ENCODE measurements around the gene OR6B1.
"Not testable (repeated sequence)": the region's sequence is repeated elsewhere in the genome, so short reads cannot be mapped to it uniquely, and the experiment has no call there.

The OR6B1 gene

DNA sequence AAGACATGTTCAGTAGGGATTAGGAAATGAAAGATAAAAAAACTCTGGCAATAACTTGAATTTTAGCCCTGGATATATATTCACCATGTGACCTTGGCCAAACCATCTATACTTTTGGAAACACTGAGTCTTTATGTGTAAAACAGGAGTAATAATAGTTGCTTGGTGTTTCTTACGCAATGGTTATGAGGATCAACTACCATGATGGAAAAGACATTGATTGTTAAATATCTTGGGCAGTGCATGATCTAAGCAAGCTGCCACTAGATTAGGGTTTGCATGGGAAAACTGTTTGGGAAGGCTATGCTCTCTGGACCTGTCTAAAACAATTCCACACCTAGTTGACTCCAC is 6.5 kb downstream of the OR6B1 start:
- no peak for DNase-seq

GRCh38 chr7:144009361-144009760 is 9.2 kb downstream of the OR6B1 start:
- no peak for DNase-seq

DNA sequence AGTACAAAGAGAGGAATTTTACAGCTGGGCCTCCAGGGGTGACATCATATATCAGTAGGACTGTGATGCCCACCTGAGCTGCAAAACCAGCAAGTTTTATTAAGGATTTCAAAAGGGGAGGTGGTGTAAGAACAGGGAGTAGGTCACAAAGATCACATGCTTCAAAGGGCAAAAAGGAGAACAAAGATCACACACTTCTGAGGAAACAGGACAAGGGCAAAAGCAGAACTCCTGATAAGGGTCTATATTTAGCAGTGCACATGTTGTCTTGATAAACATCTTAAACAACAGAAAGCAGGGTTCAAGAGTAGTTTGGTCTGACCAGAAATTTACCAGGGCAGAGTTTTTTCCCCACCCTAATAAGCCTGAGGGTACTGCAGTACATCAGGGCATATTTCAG is 9.9 kb downstream of the OR6B1 start:
- DNase-seq: not testable (repeated sequence)

GRCh38 chr7:144010821-144011220 is 10.7 kb downstream of the OR6B1 start:
- DNase-seq: not testable (repeated sequence)

DNA sequence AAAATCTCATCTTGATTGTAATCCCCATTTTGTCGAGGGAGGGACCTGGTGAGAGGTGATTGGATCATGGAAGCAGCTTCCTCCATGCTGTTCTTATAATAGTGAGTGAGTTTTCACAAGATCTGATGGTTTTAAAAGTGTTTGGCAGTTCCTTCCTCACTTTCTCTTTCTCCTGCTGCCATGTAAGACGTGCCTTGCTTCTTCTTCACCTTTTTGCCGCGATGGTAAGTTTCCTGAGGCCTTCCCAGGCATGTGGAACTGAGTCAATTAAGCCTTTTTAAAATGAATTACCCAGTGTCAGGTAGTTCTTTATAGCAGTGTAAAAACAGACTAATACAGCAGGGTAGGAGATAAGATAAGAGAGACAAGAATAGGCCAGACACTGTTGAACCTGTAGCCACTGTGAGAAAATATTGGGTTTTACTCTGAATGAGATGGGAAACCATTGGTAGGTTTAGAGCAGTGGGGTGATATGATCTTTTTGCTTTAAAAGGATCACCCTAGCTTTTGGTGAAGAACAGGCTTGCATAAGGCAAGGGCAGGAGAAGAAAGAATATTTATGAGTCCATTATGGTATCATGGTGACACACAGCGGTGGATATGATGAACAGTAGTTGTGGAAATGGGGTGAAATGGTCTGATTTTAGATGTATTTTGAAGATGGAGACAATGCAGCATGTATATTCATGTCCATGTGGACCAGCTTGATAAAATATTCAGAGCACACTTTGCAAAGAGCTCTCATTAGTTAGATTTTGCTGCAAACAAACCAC is 11.5 kb downstream of the OR6B1 start:
- DNase-seq: no peak

- DNase-seq: no peak
Measured at GRCh38 chr7:144018065-144018464, 17.9 kb downstream of the OR6B1 start.

GRCh38 chr7:144019457-144019856 is 19.3 kb downstream of the OR6B1 start:
- no peak for DNase-seq

DNA sequence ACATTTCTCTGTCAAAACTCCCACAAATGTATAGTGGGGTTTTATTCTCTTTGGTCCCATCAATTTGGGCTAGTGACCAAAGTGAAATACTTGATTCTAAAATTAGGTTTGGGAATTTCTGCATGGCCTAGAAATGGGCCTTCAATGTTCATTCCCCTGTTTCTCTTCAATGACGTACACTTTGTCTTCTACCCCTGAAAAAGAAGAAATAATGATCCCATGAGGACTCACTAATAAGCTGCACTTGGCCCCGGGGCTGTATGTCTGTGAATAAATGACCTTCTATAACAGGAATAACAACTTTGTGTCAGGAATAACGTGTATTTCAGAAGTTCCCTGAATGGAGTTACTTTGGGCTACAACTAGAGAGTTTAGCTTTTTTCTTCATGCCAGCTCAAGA is 20.2 kb downstream of the OR6B1 start:
- DNase-seq: no peak

DNA sequence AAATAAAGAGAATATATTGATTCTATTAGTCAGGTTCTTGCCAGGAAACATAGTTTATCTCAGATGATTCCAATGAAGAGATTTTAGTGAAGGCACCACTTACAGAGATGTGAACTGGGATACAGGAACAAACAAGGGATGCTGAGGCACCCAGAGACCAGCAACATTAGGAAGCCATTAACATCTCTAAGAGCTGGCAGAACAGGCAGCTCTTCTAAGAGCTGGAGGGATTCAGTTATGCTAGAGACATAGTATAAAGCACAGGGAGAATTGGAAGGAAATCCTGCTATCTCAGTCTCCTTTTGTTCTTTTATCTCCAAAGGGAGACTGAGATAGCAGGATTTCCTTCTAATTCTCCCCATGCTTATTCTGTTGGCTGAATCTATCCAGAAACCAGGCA is 22.0 kb downstream of the OR6B1 start:
- no peak for DNase-seq

- DNase-seq: no peak
Measured at GRCh38 chr7:144023171-144023827, 23.2 kb downstream of the OR6B1 start.

DNA sequence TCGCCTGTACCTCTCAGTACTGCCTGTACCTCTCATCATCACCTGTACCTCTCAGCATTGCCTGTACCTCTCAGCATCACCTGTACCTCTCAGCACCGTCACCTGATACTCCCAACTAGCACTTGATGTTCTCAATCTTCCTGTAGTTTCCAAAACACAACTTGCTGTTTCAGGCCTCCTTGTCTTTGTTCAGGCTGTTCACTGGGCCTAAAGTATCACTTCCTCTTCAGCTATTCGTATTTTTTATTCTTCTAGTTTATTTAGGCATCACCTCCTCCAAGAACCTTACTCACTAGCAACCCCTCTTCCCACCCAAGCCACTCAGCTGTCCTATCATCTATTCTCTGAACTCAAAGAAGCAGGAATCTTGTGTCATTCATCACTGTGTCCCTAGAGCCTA is 24.1 kb downstream of the OR6B1 start:
- DNase-seq: no peak

DNA sequence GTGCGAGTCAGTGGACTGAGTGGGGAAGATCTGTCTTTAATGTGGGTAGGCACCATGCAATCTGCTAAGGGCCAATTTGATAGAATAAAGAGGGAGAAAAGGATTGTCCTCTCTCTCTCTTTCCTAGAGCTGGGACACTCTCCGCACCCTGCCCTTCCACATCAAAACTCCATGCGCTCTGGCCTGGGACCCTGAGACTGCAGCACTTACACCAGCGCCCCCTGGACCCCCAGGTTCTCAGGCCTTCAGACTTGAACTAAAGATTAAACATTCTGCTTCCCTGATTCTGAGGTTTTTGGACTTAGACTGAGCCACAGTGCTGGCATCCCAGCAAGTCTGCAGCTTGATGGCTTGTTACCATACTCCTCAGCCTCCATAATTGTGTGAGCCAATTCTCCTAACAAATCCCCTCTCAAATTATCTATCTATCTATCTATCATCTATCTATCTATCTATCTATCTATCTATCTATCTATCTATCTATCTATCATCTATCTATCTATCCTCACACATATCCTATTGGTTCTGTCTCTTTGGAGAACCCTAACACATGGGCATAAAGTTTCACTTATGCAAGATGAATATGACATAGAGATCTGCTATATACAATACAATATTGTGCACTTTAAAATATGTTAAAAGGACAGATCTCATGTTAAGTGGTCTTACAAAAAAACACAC is 26.2 kb downstream of the OR6B1 start:
- no peak for DNase-seq

- DNase-seq: no peak
Measured at GRCh38 chr7:144027070-144027469, 26.9 kb downstream of the OR6B1 start.

GRCh38 chr7:144027974-144028373 is 27.9 kb downstream of the OR6B1 start:
- no peak for DNase-seq

GRCh38 chr7:144028547-144028946 is 28.4 kb downstream of the OR6B1 start:
- DNase-seq: no peak

DNA sequence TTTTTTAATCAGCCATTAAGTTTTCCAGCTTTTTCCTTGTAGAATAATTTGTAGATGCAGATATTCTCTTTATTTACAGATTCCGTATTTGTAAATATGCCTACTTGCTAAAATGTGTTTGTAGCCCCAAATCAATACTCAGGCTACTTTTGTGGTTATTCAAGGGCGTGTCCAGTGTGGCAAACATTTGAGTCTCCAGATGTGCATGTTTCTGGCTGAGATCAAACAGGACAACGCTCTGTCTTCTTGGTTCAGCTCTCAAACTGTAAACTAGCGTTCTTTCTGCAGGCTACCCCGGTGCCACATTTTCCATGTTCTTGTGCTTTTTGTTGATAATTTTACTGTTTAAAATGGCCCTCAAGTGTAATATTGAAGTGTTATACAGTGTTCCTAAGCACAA is 32.4 kb downstream of the OR6B1 start:
- no peak for DNase-seq

GRCh38 chr7:144032985-144033709 is 33.0 kb downstream of the OR6B1 start:
- DNase-seq: no peak

GRCh38 chr7:144035385-144035784 is 35.3 kb downstream of the OR6B1 start:
- no peak for DNase-seq

DNA sequence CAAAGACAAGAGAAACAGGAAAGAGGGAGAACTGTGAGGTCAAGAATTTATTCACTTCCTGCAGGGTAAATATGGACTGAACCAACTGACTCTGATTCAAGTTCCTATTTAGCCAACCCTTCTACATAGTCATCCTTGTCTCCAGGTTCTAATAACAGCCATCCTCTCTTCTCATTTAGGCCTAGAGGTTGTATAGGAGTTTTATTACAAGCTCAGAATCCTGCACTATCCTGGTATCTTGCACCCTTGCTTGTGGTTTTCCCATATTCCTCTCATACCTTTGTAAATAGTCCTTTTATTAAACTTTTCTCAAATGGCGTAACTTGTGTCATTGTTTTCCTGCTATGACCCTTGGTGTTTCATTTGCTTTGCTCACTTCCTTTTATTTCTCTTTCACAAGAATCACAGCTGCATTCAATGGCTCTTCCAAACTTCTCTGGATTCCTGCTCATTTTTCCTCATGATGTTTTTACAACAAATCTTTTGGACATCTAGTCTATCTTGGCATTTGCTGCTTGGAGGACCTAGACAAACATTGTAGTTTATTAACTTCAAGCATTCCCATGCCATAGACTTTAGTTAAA is 36.3 kb downstream of the OR6B1 start:
- no peak for DNase-seq

DNA sequence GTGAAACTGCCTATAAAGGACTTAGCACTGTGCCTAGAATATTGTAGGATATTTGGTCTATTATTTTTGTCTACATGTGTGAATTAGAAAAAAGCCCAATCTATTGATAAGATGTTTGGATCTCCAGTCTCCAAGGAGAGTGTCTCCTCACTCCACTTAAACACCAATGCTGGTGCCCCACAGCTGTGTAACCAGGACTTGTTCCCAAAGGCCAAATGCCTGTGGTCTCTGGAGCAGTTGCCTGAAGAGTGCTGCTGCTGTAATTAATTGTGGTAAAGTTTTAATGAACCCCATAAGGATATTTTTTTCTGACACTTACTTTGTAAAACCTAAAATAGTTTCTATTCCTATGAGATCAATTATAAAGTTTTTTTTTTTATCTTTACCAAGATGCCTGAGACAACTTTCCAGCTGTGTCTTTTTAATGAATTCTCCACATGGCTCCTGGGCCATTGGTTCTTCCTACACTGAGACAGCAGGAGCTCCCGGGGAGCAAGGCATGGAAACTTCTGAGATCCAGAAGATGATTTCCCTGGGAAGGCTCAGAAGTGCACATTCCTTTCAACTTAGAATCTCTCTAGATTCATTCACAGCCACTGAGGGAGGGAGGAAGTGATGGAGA is 37.4 kb downstream of the OR6B1 start:
- no peak for DNase-seq

- no peak for DNase-seq
Measured at GRCh38 chr7:144038887-144039286, 38.8 kb downstream of the OR6B1 start.

DNA sequence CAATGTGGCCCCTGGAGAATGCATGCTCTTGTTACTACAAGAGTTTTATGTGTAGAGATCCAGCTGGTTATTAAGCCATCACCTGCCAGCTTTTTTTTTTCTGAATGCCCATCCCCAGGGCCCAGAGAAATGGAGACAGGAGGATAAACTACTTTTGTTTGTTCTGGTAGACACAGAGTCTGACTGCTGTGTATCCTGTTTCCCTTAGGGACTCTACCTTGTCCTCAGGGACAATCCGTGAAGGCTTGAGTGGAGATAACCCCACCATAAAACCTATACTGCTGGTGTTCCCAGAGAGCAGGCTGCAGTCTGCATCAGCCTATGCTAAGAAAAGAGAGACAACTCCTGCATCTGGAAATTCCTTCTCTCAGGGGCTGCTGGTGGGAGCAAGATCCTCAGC is 48.5 kb downstream of the OR6B1 start, which contains the start of gene OR2A5:
TSS of gene OR2A5 (plus strand) at position 301 of the 400 bp plus-strand sequence. CDS start 1,454 bp downstream, outside the sequence.
- no peak for DNase-seq

- no peak for DNase-seq
Measured at GRCh38 chr7:144049491-144049890, 49.4 kb downstream of the OR6B1 start.

All from activated CD4-positive, alpha-beta T cell treated with anti-CD3 and anti-CD28 coated beads for 48 hours (primary cell).